Posterior cingulate gyrus (tissue), 11 donors: Measurements from ENCODE around the gene CFAP77.

Experiments
- DNase-seq, 10 donors: peaks; one replicate each; pipeline versions ENCODE4 v3.0.0 to v3.0.0-alpha.2; 2020 to 2021; ENCODE audit warnings: mixed read lengths in 3 of 10
- intact Hi-C: fragments of 100-400 bp; cut with DNase I; formaldehyde crosslinking; loops from one replicate; pipeline ENCODE4 v1.15.1; 2023

The CFAP77 gene

GRCh38 chr9:132616725-132617124 lies 206.7 kb downstream of the CFAP77 start:
- no peak for DNase-seq

GRCh38 chr9:132622159-132622558 lies 212.1 kb downstream of the CFAP77 start:
- DNase-seq = no peak

More at GRCh38 chr9:132616725-132617124, 206.7 kb downstream of the CFAP77 start:
- intact Hi-C loops = no loop called here

More at GRCh38 chr9:132622159-132622558, 212.1 kb downstream of the CFAP77 start:
- intact Hi-C loops = no loop called here
